Measurements from ENCODE around the gene RPL15.

GRCh38 chr3:23913873-23914743 is 2.8 kb upstream of the RPL15 start:
- TF ChIP-seq EZH2 (IDR thresholded peaks at IDR 0.05; ENCODE audit: insufficient read depth, low read length) (no peak), CTCF (IDR thresholded peaks at IDR 0.05; ENCODE audit: insufficient read depth, low read depth, low read length) (no peak)

Measured in astrocyte (in vitro differentiated cells and primary cell).